Keratinocyte (primary cell): ENCODE measurements around the gene INHBE. TPM values are rescaled to one million over a fixed set of nuclear protein-coding genes. Genes with fewer than 3 reads are reported as not detected.

Experiments
- DNase-seq: peaks from one replicate; pipeline ENCODE4 v3.0.0-alpha.2; 2011; ENCODE audit warnings: low read depth, missing footprints, low spot score
- FAIRE-seq: peaks from 2 replicates; lab custom pipeline; 2011; peaks lifted over from hg19 to GRCh38; lab: Jason Lieb, UNC
- H2AFZ ChIP-seq: 2 replicates; pipeline ENCODE4 v1.6.0; 2012; ENCODE audit warnings: low read length, control low read depth, inconsistent platforms; ENCODE audit not compliant: control insufficient read depth
- H3K27ac ChIP-seq: 2 replicates; pipeline ENCODE4 v1.5.1; 2011; ENCODE audit warnings: low read length; ENCODE audit not compliant: control insufficient read depth, insufficient read depth
- H3K27me3 ChIP-seq: 3 replicates; pipeline ENCODE4 v1.6.0; 2011; ENCODE audit warnings: low read length; ENCODE audit not compliant: control insufficient read depth, insufficient read depth; ENCODE audit errors: extremely low read depth
- H3K36me3 ChIP-seq, 2 experiments: 2 replicates in 1 of 2; 3 replicates in 1 of 2; pipeline ENCODE4 v1.5.1; 2011; ENCODE audit warnings: low read length in 2 of 2, mild to moderate bottlenecking in 1 of 2; ENCODE audit not compliant: control insufficient read depth in 2 of 2, insufficient read depth in 2 of 2; ENCODE audit errors: extremely low read depth in 1 of 2
- H3K4me1 ChIP-seq: 3 replicates; pipeline ENCODE4 v1.5.1; 2011; ENCODE audit warnings: low read length; ENCODE audit not compliant: control insufficient read depth, insufficient read depth; ENCODE audit errors: extremely low read depth
- H3K4me2 ChIP-seq: 3 replicates; pipeline ENCODE4 v1.6.0; 2011; ENCODE audit warnings: low read depth, low read length; ENCODE audit not compliant: control insufficient read depth, insufficient read depth; ENCODE audit errors: extremely low read depth
- H3K4me3 ChIP-seq, 3 experiments: fragments of 200-600 bp in 1 of 3; sonication (generic) in 1 of 3; 2 replicates in 2 of 3; 3 replicates in 1 of 3; pipeline ENCODE4 v1.5.1; 2011 to 2016; ENCODE audit warnings: low read length in 3 of 3, mild to moderate bottlenecking in 3 of 3, control low read depth in 2 of 3, inconsistent platforms in 1 of 3, low read depth in 1 of 3, mixed read lengths in 1 of 3, mixed run types in 1 of 3, moderate library complexity in 1 of 3; ENCODE audit not compliant: control insufficient read depth in 2 of 3, insufficient read depth in 2 of 3; ENCODE audit errors: extremely low read depth in 1 of 3
- H3K79me2 ChIP-seq: 2 replicates; pipeline ENCODE4 v1.6.0; 2012; ENCODE audit warnings: low read length; ENCODE audit not compliant: control insufficient read depth, insufficient read depth
- H3K9ac ChIP-seq: 3 replicates; pipeline ENCODE4 v1.6.0; 2011; ENCODE audit warnings: low read length; ENCODE audit not compliant: control insufficient read depth, insufficient read depth; ENCODE audit errors: extremely low read depth
- H3K9me1 ChIP-seq: 3 replicates; pipeline ENCODE4 v1.6.0; 2011; ENCODE audit warnings: low read length; ENCODE audit not compliant: control insufficient read depth, insufficient read depth; ENCODE audit errors: extremely low read depth
- H3K9me3 ChIP-seq: 2 replicates; pipeline ENCODE4 v1.5.1; 2012; ENCODE audit warnings: low read depth, low read length; ENCODE audit not compliant: control insufficient read depth
- H4K20me1 ChIP-seq: 3 replicates; pipeline ENCODE4 v1.6.0; 2011; ENCODE audit warnings: low read length; ENCODE audit not compliant: control insufficient read depth, insufficient read depth; ENCODE audit errors: extremely low read depth
- EZH2 ChIP-seq: IDR thresholded peaks from one replicate; pipeline ENCODE4 v1.6.1; 2012; ENCODE audit warnings: inconsistent platforms, mild to moderate bottlenecking, low read length, moderate library complexity
- dilution Hi-C: fragments of 300-500 bp; cut with MboI; formaldehyde crosslinking; loops from one replicate; pipeline ENCODE4 v1.7.0; 2020; ENCODE audit warnings: low sequenced_read_pairs; ENCODE audit not compliant: extremely low pct_ligation_motif_present
- polyA plus RNA-seq, 5 experiments: library from polyadenylated mRNA; depleted of rRNA in 3 of 5; stranded (reverse) in 3 of 5; stranded (forward) in 1 of 5; unstranded in 1 of 5; fragments of >200 nt; gene quantifications; 1 replicate in 1 of 5; 2 replicates in 3 of 5; 3 replicates in 1 of 5; pipeline versions ENCODE4 v1.2.1 to v1.2.3, GENCODE V29; 2011 to 2012; ENCODE audit warnings: missing spikeins in 2 of 5, low read depth in 1 of 5, low replicate concordance in 1 of 5
- TF ChIP-seq, protein P1 (sequence below), 3 experiments: IDR thresholded peaks in 1 of 3; conservative IDR thresholded peaks in 1 of 3; optimal IDR thresholded peaks in 1 of 3; 2 replicates in 2 of 3; 3 replicates in 1 of 3; pipeline versions ENCODE3 to v1.5.1; 2011; ENCODE audit warnings: low read length in 3 of 3, mild to moderate bottlenecking in 3 of 3, moderate library complexity in 2 of 3, control low read depth in 1 of 3, inconsistent platforms in 1 of 3; ENCODE audit not compliant: insufficient read depth in 2 of 3; ENCODE audit errors: extremely low read depth in 1 of 3

Gene INHBE
- polyA plus RNA-seq, 1 donor (not counting 4 experiments of a cell fraction or from before 2014, with no cell fraction given) = not detected

DNA sequence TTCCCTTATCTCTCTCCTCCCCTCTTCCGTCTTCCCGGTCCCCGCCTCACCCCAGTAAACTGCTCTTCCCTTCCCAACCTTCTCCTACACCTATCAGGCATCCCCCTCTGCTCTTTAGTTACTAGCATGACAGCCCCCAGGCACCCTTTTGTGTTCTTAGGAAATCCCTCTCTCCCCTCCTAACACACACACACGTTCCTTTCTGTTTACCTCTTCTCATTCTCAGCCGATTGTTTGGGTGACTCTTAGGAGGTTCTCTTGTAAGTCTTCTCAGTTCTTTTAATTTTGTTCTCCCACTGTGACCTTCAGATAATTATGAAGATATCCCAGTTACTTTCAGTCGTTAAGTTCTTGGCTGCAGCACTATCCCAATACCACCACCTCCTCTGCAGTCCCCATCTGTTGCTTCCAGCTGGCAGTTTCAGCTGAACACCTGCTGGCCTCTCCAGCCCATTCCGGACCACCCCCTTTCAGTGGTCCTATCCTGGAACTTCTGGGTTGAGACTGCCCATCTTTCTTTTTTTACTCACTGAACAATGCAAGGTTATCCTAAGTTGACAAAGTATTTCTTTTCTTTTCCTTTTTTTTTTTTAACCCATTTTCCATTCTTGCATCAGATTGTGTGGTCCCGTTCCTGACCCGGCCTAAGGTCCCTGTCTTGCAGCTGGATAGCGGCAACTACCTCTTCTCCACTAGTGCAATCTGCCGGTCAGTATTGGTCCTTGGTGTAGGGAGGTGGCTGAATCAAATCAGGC is 33.5 kb downstream of the INHBE start:
- Histone ChIP-seq H3K9ac (peak overlapping the region; percentile 94), H4K20me1 (no peaks in the 10 kb centered on the region), H3K4me3 (peak overlapping the region; percentile 81 to 99 (median 96)), H3K9me1 (no peaks in the 10 kb centered on the region), H3K36me3 (peaks cover 22 to 25% of the 10 kb centered on the region in 2 experiments), H3K4me1 (peaks cover 9% of the 10 kb centered on the region), H3K9me3 (no peaks in the 10 kb centered on the region), H3K79me2 (peaks cover 28% of the 10 kb centered on the region), H3K27ac (peak overlapping the region; percentile 87), H3K27me3 (no peaks in the 10 kb centered on the region), H2AFZ (peak overlapping the region; percentile 87), H3K4me2 (peak overlapping the region; percentile 85)
- dilution Hi-C loops = no loop called here
- FAIRE-seq = no peak
- DNase-seq = no peak
- no peak for TF ChIP-seq EZH2
- TF ChIP-seq, protein P1, sequence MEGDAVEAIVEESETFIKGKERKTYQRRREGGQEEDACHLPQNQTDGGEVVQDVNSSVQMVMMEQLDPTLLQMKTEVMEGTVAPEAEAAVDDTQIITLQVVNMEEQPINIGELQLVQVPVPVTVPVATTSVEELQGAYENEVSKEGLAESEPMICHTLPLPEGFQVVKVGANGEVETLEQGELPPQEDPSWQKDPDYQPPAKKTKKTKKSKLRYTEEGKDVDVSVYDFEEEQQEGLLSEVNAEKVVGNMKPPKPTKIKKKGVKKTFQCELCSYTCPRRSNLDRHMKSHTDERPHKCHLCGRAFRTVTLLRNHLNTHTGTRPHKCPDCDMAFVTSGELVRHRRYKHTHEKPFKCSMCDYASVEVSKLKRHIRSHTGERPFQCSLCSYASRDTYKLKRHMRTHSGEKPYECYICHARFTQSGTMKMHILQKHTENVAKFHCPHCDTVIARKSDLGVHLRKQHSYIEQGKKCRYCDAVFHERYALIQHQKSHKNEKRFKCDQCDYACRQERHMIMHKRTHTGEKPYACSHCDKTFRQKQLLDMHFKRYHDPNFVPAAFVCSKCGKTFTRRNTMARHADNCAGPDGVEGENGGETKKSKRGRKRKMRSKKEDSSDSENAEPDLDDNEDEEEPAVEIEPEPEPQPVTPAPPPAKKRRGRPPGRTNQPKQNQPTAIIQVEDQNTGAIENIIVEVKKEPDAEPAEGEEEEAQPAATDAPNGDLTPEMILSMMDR (optimal IDR thresholded peaks at IDR 0.05 in 1 of 3, IDR thresholded peaks at IDR 0.05 in 1 of 3, conservative IDR thresholded peaks at IDR 0.05 in 1 of 3; ENCODE audit: extremely low read depth in 1 of 3, insufficient read depth in 2 of 3, low read length in 3 of 3) = no peak

DNA sequence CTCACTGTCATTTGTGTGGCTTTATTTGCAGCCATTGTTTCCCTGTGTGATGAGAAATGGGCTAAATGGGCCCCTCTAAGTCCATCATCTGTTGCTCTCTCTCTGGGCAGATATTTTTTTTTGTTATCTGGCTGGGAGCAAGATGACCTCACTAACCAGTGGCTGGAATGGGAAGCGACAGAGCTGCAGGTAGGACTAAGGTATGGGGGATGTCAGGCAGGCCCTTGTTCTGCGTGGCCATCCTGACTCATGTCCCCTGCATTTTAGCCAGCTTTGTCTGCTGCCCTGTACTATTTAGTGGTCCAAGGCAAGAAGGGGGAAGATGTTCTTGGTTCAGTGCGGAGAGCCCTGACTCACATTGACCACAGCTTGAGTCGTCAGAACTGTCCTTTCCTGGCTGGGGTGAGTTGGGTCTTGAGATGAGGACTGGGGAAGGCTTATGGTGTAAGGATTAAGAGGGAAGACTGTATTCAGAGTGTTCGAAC is 34.1 kb downstream of the INHBE start:
- Histone ChIP-seq H3K79me2 (peaks cover 28% of the 10 kb centered on the region), H3K36me3 (peaks cover 22 to 25% of the 10 kb centered on the region in 2 experiments), H2AFZ (no peak overlapping the region), H3K4me1 (peaks cover 9% of the 10 kb centered on the region), H4K20me1 (no peaks in the 10 kb centered on the region), H3K4me2 (peak overlapping the region; percentile 85), H3K9me3 (no peaks in the 10 kb centered on the region), H3K4me3 (peak overlapping the region; percentile 81 to 99 (median 96)), H3K27me3 (no peaks in the 10 kb centered on the region), H3K27ac (peak overlapping the region; percentile 87), H3K9ac (peak overlapping the region; percentile 94), H3K9me1 (no peaks in the 10 kb centered on the region)
- DNase-seq (no peak), FAIRE-seq (no peak)
- TF ChIP-seq, protein P1 (optimal IDR thresholded peaks at IDR 0.05 in 1 of 3, IDR thresholded peaks at IDR 0.05 in 1 of 3, conservative IDR thresholded peaks at IDR 0.05 in 1 of 3; ENCODE audit: extremely low read depth in 1 of 3, insufficient read depth in 2 of 3, low read length in 3 of 3) = no peak
- no peak for TF ChIP-seq EZH2
- dilution Hi-C loops = no loop called here
